Bone marrow (tissue), 2 donors: ENCODE measurements around the gene COQ4.

Source experiments
- DNase-seq, 2 donors: peaks; one replicate each; lab custom pipeline; 2025; lab: John Stamatoyannopoulos, UW

The COQ4 gene

GRCh38 chr9:128372784-128373183 lies 50.1 kb downstream of the COQ4 start:
- no peak for DNase-seq

GRCh38 chr9:128374221-128374675 lies 51.6 kb downstream of the COQ4 start:
- DNase-seq = no peak

GRCh38 chr9:128375865-128376264 lies 53.2 kb downstream of the COQ4 start:
- DNase-seq = no peak

- DNase-seq = no peak
These were observed 59.6 kb downstream of the COQ4 start for GRCh38 chr9:128382261-128382660.

GRCh38 chr9:128383007-128383753 lies 60.5 kb downstream of the COQ4 start:
- no peak for DNase-seq
